22Rv1 (cell line): ENCODE data around the gene PTPRD.

ENCODE experiments used
- CTCF ChIP-seq: fragments of 450-650 bp; IDR thresholded peaks from 2 replicates; pipeline ENCODE4 v1.5.1; 2017; ENCODE audit warnings: mild to moderate bottlenecking
- ZFX ChIP-seq: fragments of 450-650 bp; IDR thresholded peaks from 2 replicates; pipeline ENCODE4 v1.6.1; 2017; ENCODE audit warnings: antibody characterized with exemption, borderline replicate concordance

- no peak for TF ChIP-seq CTCF
- TF ChIP-seq ZFX = no peak
These were observed 2231.2 kb downstream of the PTPRD start for GRCh38 chr9:8381601-8382000.
